Endothelial cell of umbilical vein (primary cell): Measurements from ENCODE around the gene LGALS7. TPM values are rescaled to one million over a fixed set of nuclear protein-coding genes. Genes with fewer than 3 reads are reported as not detected.

ENCODE experiments used
- BruUV-seq: library from RNA; stranded (reverse); fragments of 400-500 nt; replicated peaks from 2 replicates; lab custom pipeline; 2021; lab: Mats Ljungman, UMichigan
- CTCF ChIA-PET: fragments of 300-600, 350-600 bp; sonication (Branson Sonifier 250); formaldehyde crosslinking; loops from one replicate; lab custom pipeline; 2021; ENCODE audit warnings: antibody characterized with exemption, inconsistent platforms; lab: Charles Lee
- POLR2A ChIA-PET: fragments of 300-600, 350-600 bp; sonication (Branson Sonifier 250); formaldehyde crosslinking; loops from one replicate; lab custom pipeline; 2021; ENCODE audit warnings: antibody characterized with exemption, inconsistent platforms; lab: Charles Lee
- DNase-seq: peaks from one replicate; pipeline ENCODE4 v3.0.0-alpha.2; 2011; ENCODE audit warnings: low read depth, low spot score
- FAIRE-seq: peaks from 2 replicates; lab custom pipeline; 2011; peaks lifted over from hg19 to GRCh38; lab: Jason Lieb, UNC
- H2AFZ ChIP-seq: 2 replicates; pipeline ENCODE4 v1.6.0; 2012; ENCODE audit warnings: low read depth, low read length, control low read depth, inconsistent platforms
- H3K27ac ChIP-seq: 2 replicates; pipeline ENCODE4 v1.5.1; 2011; ENCODE audit warnings: low read depth, mild to moderate bottlenecking, control low read depth, low read length, moderate library complexity; ENCODE audit not compliant: insufficient read depth
- H3K27me3 ChIP-seq, 2 experiments: 2 replicates each; pipeline versions ENCODE4 v1.6.0 to v1.6.1; 2011; ENCODE audit warnings: low read length in 2 of 2, mixed read lengths in 1 of 2; ENCODE audit not compliant: control insufficient read depth in 2 of 2, insufficient read depth in 2 of 2
- H3K36me3 ChIP-seq, 2 experiments: 2 replicates in 1 of 2; 3 replicates in 1 of 2; pipeline ENCODE4 v1.5.1; 2011; ENCODE audit warnings: low read length in 2 of 2, mild to moderate bottlenecking in 1 of 2, moderate library complexity in 1 of 2; ENCODE audit not compliant: control insufficient read depth in 2 of 2, insufficient read depth in 2 of 2; ENCODE audit errors: extremely low read depth in 1 of 2
- H3K4me1 ChIP-seq: 3 replicates; pipeline ENCODE4 v1.5.1; 2011; ENCODE audit warnings: mild to moderate bottlenecking, low read length; ENCODE audit not compliant: control insufficient read depth, insufficient read depth; ENCODE audit errors: extremely low read depth
- H3K4me2 ChIP-seq: 2 replicates; pipeline ENCODE4 v1.6.1; 2011; ENCODE audit warnings: low read length, control low read depth, mixed read lengths; ENCODE audit not compliant: insufficient read depth
- H3K4me3 ChIP-seq, 3 experiments: fragments of 200-600 bp in 1 of 3; sonication (generic), shearing (Covaris generic) in 1 of 3; replicated peaks in 1 of 3; 2 replicates each; pipeline ENCODE4 v1.5.1; 2011 to 2016; ENCODE audit warnings: control low read depth in 3 of 3, low read length in 3 of 3, mild to moderate bottlenecking in 2 of 3, inconsistent platforms in 1 of 3, low read depth in 1 of 3, moderate library complexity in 1 of 3; ENCODE audit not compliant: insufficient read depth in 1 of 3
- H3K79me2 ChIP-seq: 2 replicates; pipeline ENCODE4 v1.6.0; 2012; ENCODE audit warnings: low read length, inconsistent platforms; ENCODE audit not compliant: control insufficient read depth, insufficient read depth
- H3K9ac ChIP-seq: replicated peaks from 2 replicates; pipeline ENCODE3; 2011; ENCODE audit warnings: low read length, control low read depth; ENCODE audit not compliant: insufficient read depth; ENCODE audit errors: extremely low read depth
- H3K9me1 ChIP-seq: replicated peaks from 3 replicates; pipeline ENCODE4 v1.6.0; 2011; ENCODE audit warnings: mild to moderate bottlenecking, low read length; ENCODE audit not compliant: control insufficient read depth, insufficient read depth; ENCODE audit errors: extremely low read depth
- H3K9me3 ChIP-seq: replicated peaks from 2 replicates; pipeline ENCODE4 v1.5.1; 2012; ENCODE audit warnings: low read length, inconsistent platforms; ENCODE audit not compliant: control insufficient read depth, insufficient read depth
- H4K20me1 ChIP-seq: replicated peaks from 2 replicates; pipeline ENCODE3; 2011; ENCODE audit warnings: mild to moderate bottlenecking, low read length; ENCODE audit not compliant: control insufficient read depth, insufficient read depth; ENCODE audit errors: extremely low read depth
- CTCF ChIP-seq, 2 donors: IDR thresholded peaks; 1 replicate in 1 of 2; 2 replicates in 1 of 2; pipeline ENCODE4 v1.5.1; 2011; ENCODE audit warnings: low read length in 2 of 2, mild to moderate bottlenecking in 2 of 2, moderate library complexity in 2 of 2, control low read depth in 1 of 2, inconsistent platforms in 1 of 2, low read depth in 1 of 2; ENCODE audit not compliant: insufficient read depth in 1 of 2; ENCODE audit errors: extremely low read depth in 1 of 2
- EZH2 ChIP-seq: IDR thresholded peaks from 2 replicates; pipeline ENCODE4 v1.6.1; 2012; ENCODE audit warnings: borderline replicate concordance, low read depth, mild to moderate bottlenecking, moderate library complexity, low read length, inconsistent platforms; ENCODE audit not compliant: severe bottlenecking
- FOS ChIP-seq: IDR thresholded peaks from 2 replicates; pipeline ENCODE4 v1.6.1; 2011; ENCODE audit warnings: mild to moderate bottlenecking, low read length, moderate library complexity, borderline replicate concordance; ENCODE audit not compliant: insufficient read depth
- GATA2 ChIP-seq: IDR thresholded peaks from 2 replicates; pipeline ENCODE4 v1.7.0; 2011; ENCODE audit warnings: low read depth, mild to moderate bottlenecking, moderate library complexity, mixed read lengths, low read length; ENCODE audit not compliant: insufficient read length, insufficient read depth
- JUN ChIP-seq: IDR thresholded peaks from 2 replicates; pipeline ENCODE4 v1.6.1; 2011; ENCODE audit warnings: borderline replicate concordance, low read depth; ENCODE audit not compliant: insufficient read length, insufficient read depth
- MAX ChIP-seq: IDR thresholded peaks from 2 replicates; pipeline ENCODE4 v1.6.1; 2011; ENCODE audit not compliant: insufficient read depth, insufficient read length
- MYC ChIP-seq: IDR thresholded peaks from one replicate; pipeline ENCODE4 v1.6.1; 2011; ENCODE audit warnings: mild to moderate bottlenecking, low read depth, low read length
- POLR2A ChIP-seq: IDR thresholded peaks from 2 replicates; pipeline ENCODE4 v1.6.1; 2012; ENCODE audit warnings: low read depth, mild to moderate bottlenecking, control low read depth, low read length
- POLR2AphosphoS5 ChIP-seq: IDR thresholded peaks from 2 replicates; pipeline ENCODE4 v1.6.1; 2012; ENCODE audit warnings: low read depth, mild to moderate bottlenecking, control low read depth, low read length, moderate library complexity; ENCODE audit not compliant: insufficient read depth
- dilution Hi-C: fragments of 300-500 bp; cut with MboI; formaldehyde crosslinking; loops from one replicate; pipeline ENCODE4 v1.15.0; 2019; ENCODE audit warnings: low sequenced_read_pairs; ENCODE audit not compliant: extremely low pct_ligation_motif_present
- intact Hi-C: fragments of 100-400 bp; cut with micrococcal nuclease; formaldehyde crosslinking; loops from one replicate; pipeline ENCODE4 v1.10.0; 2022
- polyA plus RNA-seq, 4 experiments: library from polyadenylated mRNA; depleted of rRNA in 3 of 4; stranded (reverse) in 3 of 4; unstranded in 1 of 4; fragments of >200 nt; gene quantifications; 2 replicates each; pipeline versions ENCODE4 v1.2.1 to v1.2.3, GENCODE V29; 2011 to 2012; ENCODE audit warnings: missing spikeins in 1 of 4
- total RNA-seq: library from RNA; stranded (reverse); gene quantifications from 2 replicates; pipeline ENCODE4 v1.2.3, GENCODE V29; 2021

The LGALS7 gene
- total and polyA plus RNA-seq, 2 donors (not counting 3 experiments of a cell fraction or from before 2014, with no cell fraction given) = not detected

- Histone ChIP-seq H3K4me3 (no peak overlapping the region), H3K9me3 (no peaks in the 10 kb centered on the region), H3K4me1 (peaks cover 17% of the 10 kb centered on the region), H3K9me1 (no peaks in the 10 kb centered on the region), H3K36me3 (peaks cover 3 to 10% of the 10 kb centered on the region in 2 experiments), H3K27ac (no peak overlapping the region), H3K79me2 (no peaks in the 10 kb centered on the region), H4K20me1 (no peaks in the 10 kb centered on the region), H3K9ac (no peak overlapping the region), H2AFZ (no peak overlapping the region), H3K4me2 (no peak overlapping the region), H3K27me3 (no peaks in the 10 kb centered on the region)
- no TSS peak for BruUV-seq
- intact Hi-C loops = loop anchor here (5.0 kb wide), 1 partner anchor 97 kb away; the partner anchor contains the start of gene ECH1
- dilution Hi-C loops = no loop called here
- DNase-seq (no peak), FAIRE-seq (no peak)
- POLR2A ChIA-PET = no interaction called here
- TF ChIP-seq MAX (no peak), CTCF (IDR thresholded peaks at IDR 0.05; ENCODE audit: extremely low read depth in 1 of 2, insufficient read depth in 1 of 2, low read depth in 1 of 2, low read length in 2 of 2) (no peak), JUN (no peak), POLR2A (no peak), FOS (no peak), POLR2AphosphoS5 (no peak), GATA2 (no peak), EZH2 (no peak), MYC (no peak)
- CTCF ChIA-PET = interaction anchor here (2.3 to 3.3 kb wide), 2 partner anchors 34 to 195 kb away, joined by 7 to 18 read pairs; partner anchors contain the start of genes MRPS12 and SARS2
Measured at GRCh38 chr19:38735257-38735686, 38.0 kb downstream of the LGALS7 start.
